ENCODE results near the gene TMEM109.

- TF ChIP-seq, protein P1, sequence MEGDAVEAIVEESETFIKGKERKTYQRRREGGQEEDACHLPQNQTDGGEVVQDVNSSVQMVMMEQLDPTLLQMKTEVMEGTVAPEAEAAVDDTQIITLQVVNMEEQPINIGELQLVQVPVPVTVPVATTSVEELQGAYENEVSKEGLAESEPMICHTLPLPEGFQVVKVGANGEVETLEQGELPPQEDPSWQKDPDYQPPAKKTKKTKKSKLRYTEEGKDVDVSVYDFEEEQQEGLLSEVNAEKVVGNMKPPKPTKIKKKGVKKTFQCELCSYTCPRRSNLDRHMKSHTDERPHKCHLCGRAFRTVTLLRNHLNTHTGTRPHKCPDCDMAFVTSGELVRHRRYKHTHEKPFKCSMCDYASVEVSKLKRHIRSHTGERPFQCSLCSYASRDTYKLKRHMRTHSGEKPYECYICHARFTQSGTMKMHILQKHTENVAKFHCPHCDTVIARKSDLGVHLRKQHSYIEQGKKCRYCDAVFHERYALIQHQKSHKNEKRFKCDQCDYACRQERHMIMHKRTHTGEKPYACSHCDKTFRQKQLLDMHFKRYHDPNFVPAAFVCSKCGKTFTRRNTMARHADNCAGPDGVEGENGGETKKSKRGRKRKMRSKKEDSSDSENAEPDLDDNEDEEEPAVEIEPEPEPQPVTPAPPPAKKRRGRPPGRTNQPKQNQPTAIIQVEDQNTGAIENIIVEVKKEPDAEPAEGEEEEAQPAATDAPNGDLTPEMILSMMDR (IDR thresholded peaks at IDR 0.05; ENCODE audit: insufficient read depth, low read length): no peak
- TF ChIP-seq POLR2AphosphoS5 (IDR thresholded peaks at IDR 0.05; ENCODE audit: low read depth): no peak
- no peak for TF ChIP-seq REST (IDR thresholded peaks at IDR 0.05; ENCODE audit: insufficient replicate concordance, low read depth)
- no peak for TF ChIP-seq SPI1 (IDR thresholded peaks at IDR 0.05; ENCODE audit: borderline replicate concordance, low read depth)
Observed at GRCh38 chr11:60938500-60938899, 24.5 kb downstream of the TMEM109 start.
